ENCODE data around the gene CDH13.

DNA sequence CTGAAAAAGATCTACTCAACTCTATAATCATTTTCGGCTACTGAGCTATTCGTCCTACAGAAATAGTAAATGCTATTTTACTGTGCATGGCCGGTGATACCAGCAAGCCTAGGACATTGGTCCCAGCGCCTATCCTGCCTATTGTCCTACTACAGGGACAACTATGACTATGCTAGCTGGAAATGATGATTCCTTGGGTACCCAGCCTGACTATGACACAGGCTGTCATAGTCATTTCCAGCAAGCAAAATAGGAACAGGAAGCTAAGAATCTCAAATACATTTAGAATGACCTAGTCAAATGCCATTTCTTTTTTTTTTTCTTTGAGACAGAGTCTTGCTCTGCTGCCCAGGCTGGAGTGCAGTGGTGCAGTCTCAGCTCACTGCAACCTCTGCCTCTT, 1147.3 kb downstream of the CDH13 start:
- TF ChIP-seq EP300 (IDR thresholded peaks at IDR 0.05), result no peak
- TF ChIP-seq, protein P1, sequence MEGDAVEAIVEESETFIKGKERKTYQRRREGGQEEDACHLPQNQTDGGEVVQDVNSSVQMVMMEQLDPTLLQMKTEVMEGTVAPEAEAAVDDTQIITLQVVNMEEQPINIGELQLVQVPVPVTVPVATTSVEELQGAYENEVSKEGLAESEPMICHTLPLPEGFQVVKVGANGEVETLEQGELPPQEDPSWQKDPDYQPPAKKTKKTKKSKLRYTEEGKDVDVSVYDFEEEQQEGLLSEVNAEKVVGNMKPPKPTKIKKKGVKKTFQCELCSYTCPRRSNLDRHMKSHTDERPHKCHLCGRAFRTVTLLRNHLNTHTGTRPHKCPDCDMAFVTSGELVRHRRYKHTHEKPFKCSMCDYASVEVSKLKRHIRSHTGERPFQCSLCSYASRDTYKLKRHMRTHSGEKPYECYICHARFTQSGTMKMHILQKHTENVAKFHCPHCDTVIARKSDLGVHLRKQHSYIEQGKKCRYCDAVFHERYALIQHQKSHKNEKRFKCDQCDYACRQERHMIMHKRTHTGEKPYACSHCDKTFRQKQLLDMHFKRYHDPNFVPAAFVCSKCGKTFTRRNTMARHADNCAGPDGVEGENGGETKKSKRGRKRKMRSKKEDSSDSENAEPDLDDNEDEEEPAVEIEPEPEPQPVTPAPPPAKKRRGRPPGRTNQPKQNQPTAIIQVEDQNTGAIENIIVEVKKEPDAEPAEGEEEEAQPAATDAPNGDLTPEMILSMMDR (IDR thresholded peaks at IDR 0.05), result no peak
